GM21381 (cell line): ENCODE data around the gene ARHGAP1.
"Not testable (repeated sequence)": the region's sequence is repeated elsewhere in the genome, so short reads cannot be mapped to it uniquely, and the experiment has no call there.

Experiments
- ATAC-seq: cut with Tn5 transposase; IDR thresholded peaks from one replicate; pipeline ENCODE4 v1.9.1; 2021; ENCODE audit warnings: mild to moderate bottlenecking, moderate library complexity; ENCODE audit not compliant: unreplicated experiment

Gene ARHGAP1

GRCh38 chr11:46675288-46675851 is 25.0 kb downstream of the ARHGAP1 start:
- ATAC-seq, result no peak

GRCh38 chr11:46674463-46675287 is 25.7 kb downstream of the ARHGAP1 start:
- no peak for ATAC-seq

- ATAC-seq, result no peak
Measured at GRCh38 chr11:46673713-46674462, 26.5 kb downstream of the ARHGAP1 start.

GRCh38 chr11:46672381-46672839 is 28.0 kb downstream of the ARHGAP1 start:
- no peak for ATAC-seq

GRCh38 chr11:46671958-46672315 is 28.5 kb downstream of the ARHGAP1 start:
- no peak for ATAC-seq

- ATAC-seq, result not testable (repeated sequence)
Measured at GRCh38 chr11:46670521-46670920, 29.9 kb downstream of the ARHGAP1 start.

- no peak for ATAC-seq
Measured at GRCh38 chr11:46669711-46670139, 30.7 kb downstream of the ARHGAP1 start.

- no peak for ATAC-seq
Measured at GRCh38 chr11:46668480-46669085, 31.8 kb downstream of the ARHGAP1 start.

- ATAC-seq, result no peak
Measured at GRCh38 chr11:46667043-46667481, 33.4 kb downstream of the ARHGAP1 start.

- no peak for ATAC-seq
Measured at GRCh38 chr11:46666516-46666915, 33.9 kb downstream of the ARHGAP1 start.

- no peak for ATAC-seq
Measured at GRCh38 chr11:46665356-46665755, 35.1 kb downstream of the ARHGAP1 start.

GRCh38 chr11:46664612-46665011 is 35.8 kb downstream of the ARHGAP1 start:
- ATAC-seq, result no peak

GRCh38 chr11:46663277-46663940 is 37.0 kb downstream of the ARHGAP1 start:
- no peak for ATAC-seq

GRCh38 chr11:46662366-46662765 is 38.1 kb downstream of the ARHGAP1 start:
- no peak for ATAC-seq

GRCh38 chr11:46661836-46662235 is 38.6 kb downstream of the ARHGAP1 start:
- no peak for ATAC-seq

- no peak for ATAC-seq
Measured at GRCh38 chr11:46659908-46660307, 40.5 kb downstream of the ARHGAP1 start.

- ATAC-seq, result no peak
Measured at GRCh38 chr11:46658259-46658658, 42.2 kb downstream of the ARHGAP1 start.

- no peak for ATAC-seq
Measured at GRCh38 chr11:46657186-46657585, 43.2 kb downstream of the ARHGAP1 start.

- no peak for ATAC-seq
Measured at GRCh38 chr11:46655631-46656030, 44.8 kb downstream of the ARHGAP1 start.

- ATAC-seq, result no peak
Measured at GRCh38 chr11:46649180-46649738, 51.2 kb downstream of the ARHGAP1 start.
